GM18861 (cell line): ENCODE measurements around the gene CHAD.

Experiments used
- ATAC-seq: cut with Tn5 transposase; IDR thresholded peaks from one replicate; pipeline ENCODE4 v1.9.1; 2021; ENCODE audit not compliant: unreplicated experiment

CHAD gene, protein sequence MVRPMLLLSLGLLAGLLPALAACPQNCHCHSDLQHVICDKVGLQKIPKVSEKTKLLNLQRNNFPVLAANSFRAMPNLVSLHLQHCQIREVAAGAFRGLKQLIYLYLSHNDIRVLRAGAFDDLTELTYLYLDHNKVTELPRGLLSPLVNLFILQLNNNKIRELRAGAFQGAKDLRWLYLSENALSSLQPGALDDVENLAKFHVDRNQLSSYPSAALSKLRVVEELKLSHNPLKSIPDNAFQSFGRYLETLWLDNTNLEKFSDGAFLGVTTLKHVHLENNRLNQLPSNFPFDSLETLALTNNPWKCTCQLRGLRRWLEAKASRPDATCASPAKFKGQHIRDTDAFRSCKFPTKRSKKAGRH

DNA sequence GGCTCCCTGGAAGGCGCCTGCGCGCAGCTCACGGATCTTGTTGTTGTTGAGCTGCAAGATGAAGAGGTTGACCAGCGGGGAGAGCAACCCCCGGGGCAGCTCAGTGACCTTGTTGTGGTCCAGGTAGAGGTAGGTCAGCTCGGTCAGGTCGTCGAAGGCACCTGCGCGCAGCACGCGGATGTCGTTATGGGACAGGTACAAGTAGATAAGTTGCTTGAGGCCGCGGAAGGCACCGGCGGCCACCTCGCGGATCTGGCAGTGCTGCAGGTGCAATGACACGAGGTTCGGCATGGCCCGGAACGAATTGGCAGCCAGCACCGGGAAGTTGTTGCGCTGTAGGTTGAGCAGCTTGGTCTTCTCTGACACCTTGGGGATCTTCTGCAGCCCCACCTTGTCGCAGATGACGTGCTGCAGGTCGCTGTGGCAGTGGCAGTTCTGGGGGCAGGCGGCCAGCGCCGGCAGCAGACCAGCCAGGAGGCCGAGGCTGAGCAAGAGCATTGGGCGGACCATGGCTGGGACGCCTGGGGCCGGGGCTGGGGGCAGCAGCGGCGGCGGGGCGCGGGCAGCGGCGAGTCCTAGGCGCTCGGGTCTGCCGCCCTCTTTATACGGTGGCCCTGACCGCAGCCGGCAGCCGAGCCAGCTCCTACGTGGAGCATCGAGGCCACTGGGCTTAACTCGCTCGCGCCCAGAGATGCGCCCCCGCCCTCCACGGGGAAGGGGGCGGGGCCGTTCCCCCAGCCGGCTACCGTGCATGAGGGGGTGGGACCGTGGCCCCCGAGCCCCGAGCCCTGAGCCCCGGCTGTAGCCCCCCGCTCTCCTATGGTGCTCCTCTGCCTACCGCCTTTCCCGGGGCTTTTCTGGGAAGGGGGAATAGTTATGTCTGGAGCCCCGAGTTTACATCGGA lies at the start of gene CHAD:
CHAD (minus strand) TSS at position 577 of the 904 bp plus-strand sequence; CDS start at position 510, 67 bp downstream.
- no peak for ATAC-seq

DNA sequence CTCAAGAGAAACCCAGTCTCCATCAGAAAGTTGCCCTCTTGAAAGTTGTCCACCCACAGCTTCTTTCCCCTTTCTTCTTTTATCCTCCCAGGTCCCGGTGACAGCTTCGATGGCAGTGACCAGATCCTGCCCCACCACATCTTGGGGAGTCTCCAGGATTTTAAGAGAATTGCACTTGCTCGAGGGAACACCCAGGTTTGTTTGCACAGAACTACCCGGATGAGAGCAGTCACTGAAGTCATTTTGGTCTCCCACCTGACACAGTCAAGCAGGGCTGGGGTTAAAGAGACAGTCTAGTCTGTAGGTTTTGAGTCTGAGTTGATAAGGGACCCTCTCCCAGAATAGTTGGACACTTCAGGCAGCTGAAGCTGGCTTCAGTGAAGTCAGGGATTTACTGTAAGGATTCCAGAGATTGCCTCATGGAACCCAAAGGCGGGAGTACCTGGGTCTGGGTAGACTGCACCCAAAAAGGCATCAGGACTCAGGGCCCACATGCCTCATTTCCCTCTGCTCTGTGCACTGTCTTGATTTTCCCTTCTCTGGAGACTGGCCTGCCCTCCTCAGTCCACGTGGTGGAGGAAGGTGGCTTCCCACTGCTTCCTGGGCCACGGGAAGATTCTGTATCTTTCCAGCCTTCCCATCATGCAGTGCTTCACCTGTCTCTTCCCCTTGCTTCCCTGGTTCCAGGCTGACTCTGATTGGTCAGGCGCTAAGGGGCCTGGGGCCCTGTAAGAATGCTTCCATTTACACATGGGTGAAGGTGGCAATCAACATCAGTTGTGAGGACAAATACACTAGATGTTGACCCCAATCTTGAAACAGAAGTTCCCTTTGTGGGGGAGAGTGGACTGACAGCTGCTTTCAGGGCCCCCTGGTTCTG lies 49.1 kb upstream of the CHAD start:
- ATAC-seq = no peak

DNA sequence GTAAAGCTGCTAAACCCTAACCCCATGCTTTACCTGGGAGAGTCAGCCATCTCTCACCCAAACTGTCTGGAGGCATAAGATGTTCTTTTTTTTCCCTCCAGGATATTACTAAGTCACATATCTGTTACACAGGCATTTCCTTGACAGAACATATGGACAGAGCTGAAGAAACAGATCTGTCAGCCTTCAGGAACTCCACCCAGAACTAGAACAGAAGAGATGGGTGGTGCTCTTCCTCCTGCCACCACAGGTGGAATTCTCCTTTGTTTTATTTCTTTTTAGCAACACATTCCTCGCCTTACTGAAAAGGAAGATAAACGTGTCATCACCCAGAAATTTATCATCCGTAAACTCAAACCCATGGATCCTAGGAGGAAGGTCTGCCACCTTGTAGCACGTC lies 48.3 kb upstream of the CHAD start:
- ATAC-seq = no peak

DNA sequence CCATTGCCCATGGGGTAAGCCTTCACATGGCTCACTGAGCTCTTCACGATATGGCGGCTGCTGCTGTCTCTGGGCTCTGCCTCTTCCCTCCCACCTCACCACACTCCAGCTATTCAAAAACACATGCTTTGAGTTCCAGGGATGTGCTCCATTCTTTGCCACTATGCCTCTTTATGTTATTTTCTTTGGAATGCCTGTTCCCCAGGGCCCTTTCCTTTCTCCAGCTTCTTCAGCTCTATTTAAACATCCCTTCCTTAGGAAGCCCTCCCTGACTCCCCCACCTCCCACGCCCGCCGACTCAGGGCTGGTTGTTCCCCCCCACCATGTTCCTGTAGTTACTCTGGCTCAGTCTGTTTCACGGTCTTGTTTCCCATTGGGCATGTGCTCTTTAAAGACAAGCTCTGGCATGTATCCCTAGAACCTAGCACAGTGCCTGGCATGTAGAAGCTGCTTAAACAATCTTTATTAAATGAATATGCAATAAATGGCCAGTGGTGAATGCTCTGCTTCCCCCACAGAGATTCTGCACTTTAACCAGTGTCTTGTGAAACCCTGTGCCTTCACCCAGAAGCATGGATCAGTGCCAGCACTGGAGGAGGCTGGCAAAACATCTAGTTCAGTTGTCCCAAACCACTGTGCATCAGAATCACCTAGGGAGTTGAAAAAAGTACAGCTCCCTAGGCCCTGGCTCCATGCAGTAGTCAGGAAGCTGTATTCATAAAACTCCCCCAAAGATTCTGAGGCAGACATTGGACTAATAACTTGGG lies 46.4 kb upstream of the CHAD start:
- no peak for ATAC-seq

DNA sequence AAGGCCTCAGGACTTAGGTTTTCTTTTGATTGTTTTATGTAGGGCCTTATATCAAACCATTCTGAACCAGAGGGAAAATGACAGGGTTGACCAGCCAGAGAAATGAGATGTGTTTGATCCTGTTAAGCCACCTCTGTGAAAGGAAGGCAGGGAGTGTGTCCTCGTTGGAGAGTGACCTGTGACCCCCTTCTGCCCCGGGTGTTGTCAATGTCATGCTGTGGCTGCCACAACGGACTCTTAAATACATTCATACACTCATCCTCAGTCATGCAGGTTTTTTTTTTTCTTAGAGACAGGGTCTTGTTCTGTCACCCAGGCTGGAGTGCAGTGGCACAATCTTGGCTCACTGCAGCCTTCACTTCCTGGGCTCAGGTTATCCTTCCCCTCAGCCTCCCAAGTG lies 45.7 kb upstream of the CHAD start:
- no peak for ATAC-seq

DNA sequence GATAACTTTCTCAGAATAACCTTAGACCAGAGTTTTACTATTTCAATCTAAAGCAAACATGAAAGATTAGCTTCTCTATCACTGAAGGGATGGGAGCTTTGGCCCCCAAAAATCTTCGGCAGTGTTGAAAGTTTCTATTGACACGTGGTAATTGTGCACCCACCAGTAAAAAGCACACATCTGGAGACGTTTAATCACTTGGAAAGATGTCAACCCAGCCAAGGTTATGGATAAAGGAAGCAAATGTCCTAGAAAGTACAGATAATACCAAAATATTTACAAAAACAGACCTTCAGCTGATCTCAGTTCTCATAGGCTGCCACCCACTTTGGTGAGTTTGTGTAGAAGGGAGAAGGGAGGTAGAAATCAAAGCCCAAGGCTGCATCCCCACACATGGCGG lies 44.8 kb upstream of the CHAD start:
- no peak for ATAC-seq

DNA sequence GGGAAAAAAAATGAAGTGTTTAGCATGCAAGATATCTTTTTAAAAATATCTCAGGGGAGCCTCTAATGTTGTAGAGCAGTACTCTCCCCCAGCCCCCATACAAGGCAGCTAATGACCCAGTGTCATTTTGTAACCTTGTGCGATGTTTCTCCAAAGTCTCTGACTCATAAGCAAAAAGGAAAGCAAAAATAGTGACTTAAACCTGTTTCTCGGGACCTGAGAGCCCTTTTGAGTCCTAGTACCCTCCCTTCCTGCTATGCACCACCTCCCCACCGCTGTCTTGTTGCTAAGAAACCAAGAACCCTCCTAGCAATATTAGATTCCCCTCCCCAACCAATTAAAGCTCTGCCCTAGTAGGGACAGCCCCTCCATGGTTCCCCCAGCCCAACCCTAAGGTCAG lies 42.4 kb upstream of the CHAD start:
- ATAC-seq = peak; percentile 90

DNA sequence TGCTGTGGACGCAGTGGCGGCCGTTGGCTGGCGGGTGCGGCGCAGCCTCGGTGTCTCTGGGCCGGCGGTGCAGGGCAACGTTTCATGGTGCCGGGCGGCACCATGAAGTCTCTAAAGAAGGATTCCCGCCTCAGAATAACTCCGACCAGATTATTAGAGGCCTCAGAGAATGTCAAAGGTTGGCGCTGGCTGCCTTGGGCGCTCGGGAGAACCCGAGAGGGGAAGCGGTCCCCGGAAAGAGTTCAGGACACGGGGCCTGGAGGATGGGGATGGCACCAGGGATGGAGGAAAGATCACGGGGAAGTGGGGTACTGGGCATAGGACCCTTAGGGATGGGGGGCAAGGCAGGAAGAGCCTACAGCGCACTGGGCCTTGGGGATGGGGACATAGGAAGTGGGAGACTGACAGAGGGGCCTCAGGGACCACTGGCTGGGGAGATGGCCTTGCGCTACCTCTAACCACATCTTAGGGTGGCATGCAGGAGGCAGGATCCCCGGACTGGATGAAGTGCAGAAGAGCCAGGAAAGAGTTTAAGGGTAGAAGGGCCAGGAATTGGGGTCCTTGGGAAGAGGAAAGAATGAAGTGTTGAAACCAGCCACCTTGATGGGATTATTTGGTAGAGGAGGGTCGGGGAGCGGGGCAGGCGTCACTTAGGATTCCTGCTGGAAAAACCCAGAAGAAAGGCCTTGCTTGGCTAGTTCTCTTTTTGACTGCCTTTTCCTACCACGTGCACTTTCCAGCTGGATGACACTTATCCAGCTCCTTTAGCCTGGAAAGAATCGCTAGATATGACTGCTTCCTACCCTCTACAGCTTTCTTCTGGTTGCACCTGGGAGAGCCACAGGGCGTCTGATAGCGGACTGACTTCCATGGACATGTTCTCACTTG lies 40.1 kb upstream of the CHAD start:
- ATAC-seq = no peak

DNA sequence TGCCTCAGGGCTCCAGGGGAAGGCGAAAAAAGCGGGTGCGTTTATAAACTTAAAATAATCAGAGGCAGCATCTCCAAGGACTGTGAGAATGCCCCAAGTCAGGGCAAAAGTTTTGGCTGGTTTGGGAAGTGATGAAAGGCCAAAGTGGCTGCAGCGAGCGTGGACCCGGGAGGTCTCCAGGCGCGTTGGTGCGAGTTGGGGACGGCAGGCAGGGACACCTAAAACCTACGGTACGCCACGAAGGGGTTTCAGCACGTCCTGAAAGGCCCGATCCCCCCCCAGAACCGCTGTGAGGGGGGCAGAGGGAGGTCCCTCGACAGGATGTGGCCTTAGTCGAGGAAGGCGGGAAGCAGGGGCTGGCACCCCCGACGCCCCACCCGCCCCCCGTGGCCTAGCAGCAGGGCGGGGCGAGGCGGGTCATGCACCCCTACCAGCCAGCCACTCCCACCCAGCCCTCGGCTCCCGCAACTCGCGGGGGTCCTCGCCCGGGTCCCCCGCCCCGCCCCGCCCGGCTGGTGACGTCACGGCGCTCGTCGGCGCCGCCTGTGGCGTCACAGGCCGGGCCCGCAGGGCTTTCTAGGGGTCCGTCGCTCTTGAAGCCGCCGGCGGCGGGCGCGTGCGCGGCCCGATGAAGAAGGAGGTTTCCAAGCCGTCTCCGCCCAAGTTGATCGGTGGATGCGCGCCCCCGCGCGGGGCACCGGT lies 39.3 kb upstream of the CHAD start, which contains the start of gene MYCBPAP:
MYCBPAP (plus strand) TSS at position 569 of the 702 bp plus-strand sequence. CDS start 236 bp downstream, outside the sequence.
- ATAC-seq = no peak

DNA sequence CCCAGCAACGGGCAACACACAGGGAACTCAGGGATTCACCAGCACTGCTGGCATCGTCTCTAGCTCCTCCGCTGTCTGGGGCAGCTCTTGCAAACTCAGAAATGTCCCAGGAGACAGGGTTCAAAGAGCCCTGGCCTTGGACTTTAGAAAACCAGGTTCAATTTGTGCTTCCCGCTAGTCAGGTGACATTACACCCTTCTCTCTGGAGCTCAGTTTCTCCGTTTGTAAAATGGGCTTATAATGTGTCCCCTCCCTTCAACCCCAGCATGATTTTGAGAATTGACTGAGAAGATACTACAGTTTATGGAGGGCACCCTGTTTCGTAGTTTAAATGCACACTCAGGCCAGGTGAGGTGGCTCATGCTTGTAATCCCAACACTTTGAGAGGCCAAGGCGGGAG lies 37.6 kb upstream of the CHAD start:
- no peak for ATAC-seq

DNA sequence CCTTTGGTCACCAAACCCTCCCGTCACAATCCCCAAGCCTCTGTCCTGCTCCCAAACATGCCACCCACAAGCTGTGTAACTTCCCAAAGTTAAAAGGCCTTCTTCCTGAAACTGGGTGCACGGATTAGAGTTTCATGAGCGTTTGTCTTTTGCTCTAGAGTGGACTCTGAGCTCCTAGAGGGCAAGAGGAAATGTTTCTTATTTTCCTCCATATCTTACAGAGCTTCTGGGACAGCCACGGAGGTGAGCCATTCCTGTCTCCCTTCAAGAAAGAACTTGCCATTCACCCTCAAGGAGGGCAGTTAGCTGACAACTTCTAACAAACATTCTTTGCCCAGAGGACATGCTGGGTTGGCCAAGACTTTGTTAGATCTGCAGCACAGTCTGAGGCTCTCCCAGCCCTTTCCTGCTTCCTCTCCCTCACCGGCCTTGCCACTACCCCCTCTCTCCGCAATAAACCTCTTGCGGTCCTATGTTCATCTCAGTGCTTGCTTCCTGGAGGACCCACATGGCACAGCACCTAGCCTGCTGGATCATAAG lies 37.0 kb upstream of the CHAD start:
- ATAC-seq = no peak

DNA sequence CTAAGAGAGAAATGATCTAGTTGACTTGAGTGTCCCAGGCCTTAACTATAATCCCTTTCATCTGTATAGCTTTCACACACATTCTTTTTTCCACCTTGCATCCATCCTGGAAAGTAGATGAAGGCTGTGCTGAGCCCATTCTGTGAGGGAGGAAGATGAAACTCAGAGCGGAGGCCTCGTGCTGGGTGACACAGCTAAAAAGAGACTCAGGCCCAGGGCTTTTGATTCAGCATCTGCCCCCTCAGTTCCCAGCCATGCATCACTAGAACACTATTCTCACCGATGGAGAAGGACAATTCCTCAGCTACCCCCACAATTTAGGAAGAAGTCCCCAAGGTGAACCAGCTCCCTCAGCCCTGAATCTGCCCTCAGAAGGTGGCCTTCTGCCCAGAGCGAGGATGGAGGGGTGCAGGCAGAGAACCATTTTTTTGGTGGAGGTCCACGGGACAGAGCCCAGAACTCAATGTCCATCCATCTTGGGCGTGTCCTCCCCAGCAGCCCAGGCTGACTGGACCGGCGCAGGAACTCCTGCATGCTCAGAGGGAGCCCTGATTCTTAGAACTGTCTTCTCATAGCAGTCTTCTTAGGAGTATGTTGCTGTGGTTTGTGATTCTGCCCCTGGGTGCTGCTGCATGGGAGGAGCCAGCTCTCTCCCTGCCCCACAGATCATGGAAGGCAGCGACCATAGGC lies 33.8 kb upstream of the CHAD start:
- ATAC-seq = no peak

DNA sequence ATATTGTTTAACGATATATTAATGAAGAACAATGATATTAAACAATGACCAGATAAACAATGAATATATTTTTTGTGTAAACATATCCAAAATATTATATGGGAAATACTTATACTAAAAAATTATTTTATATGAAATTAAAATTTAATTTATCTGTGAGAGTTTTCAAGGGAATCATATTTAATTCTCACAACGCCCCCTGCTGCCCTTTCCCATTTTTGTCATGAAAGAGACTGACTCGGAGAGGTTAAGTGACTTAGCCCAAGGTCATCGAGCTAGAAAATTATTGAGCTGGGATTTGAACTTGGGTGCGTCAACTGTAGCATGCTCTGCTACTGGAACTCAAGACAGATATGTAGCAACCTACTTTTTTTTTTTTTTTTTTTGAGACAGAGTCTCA lies 32.4 kb upstream of the CHAD start:
- no peak for ATAC-seq

DNA sequence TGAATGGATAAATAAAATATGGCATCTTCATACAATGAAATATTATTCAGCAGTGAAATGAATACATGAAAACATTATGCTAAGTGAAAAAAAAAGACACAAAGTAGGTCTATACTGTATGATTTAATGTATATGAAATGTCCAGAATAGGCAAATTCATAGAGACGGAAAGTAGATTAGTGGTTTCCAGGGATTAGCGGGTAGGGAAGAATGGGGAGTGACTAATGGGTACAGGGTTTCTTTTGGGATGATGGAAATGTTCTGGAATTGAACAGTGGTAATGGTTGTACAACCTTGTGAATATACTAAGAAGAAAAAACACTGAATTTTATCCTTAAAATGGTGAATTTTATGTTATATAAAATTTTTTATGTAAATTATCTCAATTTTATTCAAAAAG lies 31.0 kb upstream of the CHAD start:
- no peak for ATAC-seq

DNA sequence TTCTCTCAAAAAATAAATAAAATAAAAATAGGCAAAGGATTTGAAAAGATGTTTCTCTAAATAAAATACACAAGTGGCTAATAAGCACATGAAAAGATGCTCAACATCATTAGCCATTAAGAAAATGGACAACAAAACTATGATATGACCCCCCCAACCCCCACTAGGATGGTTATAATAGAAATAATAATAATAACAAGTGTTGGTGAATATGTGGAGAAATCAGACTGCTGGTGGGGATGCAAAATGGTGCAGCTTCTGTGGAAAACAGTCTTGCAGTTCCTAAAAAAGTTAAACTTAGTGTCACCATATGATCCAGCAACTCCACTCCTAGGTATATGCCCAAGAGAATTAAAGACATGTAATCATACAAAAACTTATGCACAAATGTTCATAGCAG lies 30.6 kb upstream of the CHAD start:
- no peak for ATAC-seq

DNA sequence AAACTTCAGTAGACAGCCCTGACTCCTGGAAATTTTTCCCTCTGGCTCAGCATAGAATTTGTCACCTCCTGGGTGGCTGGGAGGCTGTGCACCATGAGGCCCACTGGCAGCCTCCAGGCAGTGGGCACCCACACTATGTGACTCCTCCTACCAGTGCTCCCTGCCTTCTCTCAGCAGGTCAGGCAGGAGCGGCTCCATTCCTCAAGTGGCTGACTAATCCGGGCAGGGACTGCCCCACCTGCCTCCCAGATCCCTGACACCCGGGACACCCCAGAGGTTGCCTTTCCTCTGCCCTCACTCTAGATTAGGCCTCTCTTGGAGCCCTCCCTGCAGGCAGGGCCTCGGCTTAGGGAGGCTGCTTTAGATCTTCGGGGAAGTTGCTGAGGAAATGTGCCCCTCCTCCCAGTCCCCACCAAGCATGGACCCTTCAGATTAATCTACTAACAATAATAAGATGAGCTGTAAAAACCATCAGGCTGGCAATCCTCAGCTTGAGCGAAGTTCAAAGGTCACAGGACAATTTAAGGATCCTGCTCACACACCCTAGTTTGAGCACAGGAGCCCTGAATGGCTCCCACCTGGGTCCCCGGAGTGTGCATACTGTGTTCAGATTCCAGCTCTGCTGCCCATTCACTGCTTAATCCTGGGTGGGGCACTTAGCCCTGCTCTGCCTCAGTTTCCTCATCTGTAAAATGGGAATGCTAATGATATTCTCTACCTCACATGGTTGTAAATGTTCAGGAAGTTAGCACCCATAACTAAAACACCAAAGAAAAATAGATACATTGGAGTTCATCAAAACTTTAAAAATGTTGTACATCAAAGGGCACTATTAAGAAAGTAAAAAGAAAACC lies 29.6 kb upstream of the CHAD start:
- ATAC-seq = no peak

DNA sequence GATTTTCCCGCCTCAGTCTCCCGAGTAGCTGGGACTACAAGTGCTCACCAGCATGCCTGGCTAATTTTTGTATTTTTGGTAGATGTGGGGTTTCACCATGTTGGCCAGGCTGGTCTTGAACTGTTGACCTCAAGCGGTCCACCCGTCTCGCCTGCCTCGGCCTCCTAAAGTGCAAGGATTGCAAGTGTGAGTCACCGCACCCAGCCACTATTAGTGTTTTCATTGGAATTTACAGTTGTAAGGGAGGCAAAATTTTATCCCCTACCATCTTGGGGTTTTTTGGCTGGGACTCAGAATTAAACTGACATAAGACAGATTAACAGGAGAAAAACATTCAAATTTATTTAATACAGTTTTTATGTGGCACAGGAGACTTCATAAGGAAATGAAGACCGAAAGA lies 27.2 kb upstream of the CHAD start:
- no peak for ATAC-seq
